GM12878 (cell line): Measurements from ENCODE around the gene ZNF512. TPM values are rescaled to one million over a fixed set of nuclear protein-coding genes. Genes with fewer than 3 reads are reported as not detected.

Source experiments
- CHD4 ChIP-seq: fragments of 200-600 bp; sonication (generic); IDR thresholded peaks from 2 replicates; pipeline ENCODE4 v1.6.1; 2016; ENCODE audit warnings: mild to moderate bottlenecking
- CREB1 ChIP-seq: IDR thresholded peaks from 2 replicates; pipeline ENCODE4 v1.6.1; 2012; ENCODE audit warnings: low read depth, mild to moderate bottlenecking, inconsistent platforms
- CREM ChIP-seq: IDR thresholded peaks from 2 replicates; pipeline ENCODE4 v1.6.1; 2014; ENCODE audit warnings: antibody characterized with exemption, low read depth
- EP300 ChIP-seq, 2 experiments: fragments of 150-350 bp in 1 of 2; IDR thresholded peaks; 2 replicates each; pipeline ENCODE4 v1.6.1; 2011 to 2012; ENCODE audit warnings: low read depth in 2 of 2, low read length in 2 of 2, borderline replicate concordance in 1 of 2, improper control_type of control experiment in 1 of 2, inconsistent platforms in 1 of 2; ENCODE audit not compliant: control insufficient read depth in 1 of 2
- FOXK2 ChIP-seq: fragments of 450-650 bp; IDR thresholded peaks from 2 replicates; pipeline ENCODE4 v1.6.1; 2017; ENCODE audit warnings: mild to moderate bottlenecking, moderate library complexity
- FOXM1 ChIP-seq: IDR thresholded peaks from 2 replicates; pipeline ENCODE4 v1.6.1; 2012; ENCODE audit warnings: low read depth, mild to moderate bottlenecking, inconsistent platforms, low read length, moderate library complexity
- IKZF2 ChIP-seq, 2 experiments: fragments of 450-650 bp; IDR thresholded peaks; 2 replicates each; pipeline ENCODE4 v1.6.1; 2017; ENCODE audit warnings: mild to moderate bottlenecking in 2 of 2, moderate library complexity in 2 of 2
- JUND ChIP-seq: IDR thresholded peaks from 2 replicates; pipeline ENCODE4 v1.6.1; 2012; ENCODE audit warnings: low read depth, mild to moderate bottlenecking, low read length, improper control_type of control experiment, moderate library complexity
- MEF2A ChIP-seq: IDR thresholded peaks from 2 replicates; pipeline ENCODE4 v1.6.1; 2011; ENCODE audit warnings: low read depth, mild to moderate bottlenecking, low read length, moderate library complexity; ENCODE audit not compliant: insufficient read depth
- MYB ChIP-seq: fragments of 150-350 bp; IDR thresholded peaks from 2 replicates; pipeline ENCODE4 v1.6.1; 2014; ENCODE audit warnings: mild to moderate bottlenecking, low read depth, low read length, borderline replicate concordance
- SREBF1 ChIP-seq: IDR thresholded peaks from 2 replicates; pipeline ENCODE4 v1.6.1; 2012; ENCODE audit warnings: mild to moderate bottlenecking, low read length
- SUPT20H ChIP-seq: IDR thresholded peaks from 2 replicates; pipeline ENCODE4 v1.6.1; 2011; ENCODE audit warnings: low read depth, mild to moderate bottlenecking, low read length, moderate library complexity, borderline replicate concordance; ENCODE audit not compliant: control insufficient read depth
- ZNF207 ChIP-seq: fragments of 450-650 bp; IDR thresholded peaks from 2 replicates; pipeline ENCODE4 v1.6.1; 2014; ENCODE audit warnings: antibody characterized with exemption, mild to moderate bottlenecking, borderline replicate concordance
- polyA plus RNA-seq, 11 experiments: library from polyadenylated mRNA; depleted of rRNA in 4 of 11; unstranded in 6 of 11; stranded (reverse) in 5 of 11; fragments of >200 nt; fragmentation: Nextera tagmentation in 4 of 11; fragmentation: Illumina TruSeq in 1 of 11; extraction: Ambion mirVana in 4 of 11; extraction: Trizol in 1 of 11; gene quantifications; 1 replicate in 1 of 11; 2 replicates in 10 of 11; pipeline versions ENCODE4 v1.2.1 to v1.2.3, GENCODE V29; 2011 to 2016; ENCODE audit warnings: inconsistent platforms in 2 of 11, missing spikeins in 2 of 11, low read depth in 1 of 11
- total RNA-seq, 4 experiments: library from RNA; depleted of rRNA in 3 of 4; stranded (reverse); fragments of >200 nt in 3 of 4; fragmentation: Illumina TruSeq in 1 of 4; extraction: Trizol in 1 of 4; gene quantifications; 2 replicates each; pipeline versions ENCODE4 v1.2.1 to v1.2.3, GENCODE V29; 2013 to 2021
- TF ChIP-seq, protein P1 (sequence below): fragments of 450-650 bp; IDR thresholded peaks from 2 replicates; pipeline ENCODE4 v1.6.1; 2017; ENCODE audit warnings: borderline replicate concordance
- TF ChIP-seq, protein P2 (sequence below): fragments of 450-650 bp; IDR thresholded peaks from 2 replicates; pipeline ENCODE4 v1.6.1; 2017; ENCODE audit warnings: antibody characterized with exemption, mild to moderate bottlenecking, moderate library complexity
- TF ChIP-seq, protein P3 (sequence below): fragments of 450-650 bp; formaldehyde crosslinking; IDR thresholded peaks from 2 replicates; pipeline ENCODE4 v1.4.0; 2020; ENCODE audit warnings: mild to moderate bottlenecking, moderate library complexity
- TF ChIP-seq, protein P4 (sequence below): IDR thresholded peaks from 2 replicates; pipeline ENCODE4 v1.6.1; 2012; ENCODE audit warnings: mild to moderate bottlenecking, low read depth, low read length

Gene ZNF512
- total and polyA plus RNA-seq, 10 of the 15 experiments (the other 5 are each of a cell fraction or from before 2014, with no cell fraction given), result 14.1 to 61.9 (median 31.2) TPM

DNA sequence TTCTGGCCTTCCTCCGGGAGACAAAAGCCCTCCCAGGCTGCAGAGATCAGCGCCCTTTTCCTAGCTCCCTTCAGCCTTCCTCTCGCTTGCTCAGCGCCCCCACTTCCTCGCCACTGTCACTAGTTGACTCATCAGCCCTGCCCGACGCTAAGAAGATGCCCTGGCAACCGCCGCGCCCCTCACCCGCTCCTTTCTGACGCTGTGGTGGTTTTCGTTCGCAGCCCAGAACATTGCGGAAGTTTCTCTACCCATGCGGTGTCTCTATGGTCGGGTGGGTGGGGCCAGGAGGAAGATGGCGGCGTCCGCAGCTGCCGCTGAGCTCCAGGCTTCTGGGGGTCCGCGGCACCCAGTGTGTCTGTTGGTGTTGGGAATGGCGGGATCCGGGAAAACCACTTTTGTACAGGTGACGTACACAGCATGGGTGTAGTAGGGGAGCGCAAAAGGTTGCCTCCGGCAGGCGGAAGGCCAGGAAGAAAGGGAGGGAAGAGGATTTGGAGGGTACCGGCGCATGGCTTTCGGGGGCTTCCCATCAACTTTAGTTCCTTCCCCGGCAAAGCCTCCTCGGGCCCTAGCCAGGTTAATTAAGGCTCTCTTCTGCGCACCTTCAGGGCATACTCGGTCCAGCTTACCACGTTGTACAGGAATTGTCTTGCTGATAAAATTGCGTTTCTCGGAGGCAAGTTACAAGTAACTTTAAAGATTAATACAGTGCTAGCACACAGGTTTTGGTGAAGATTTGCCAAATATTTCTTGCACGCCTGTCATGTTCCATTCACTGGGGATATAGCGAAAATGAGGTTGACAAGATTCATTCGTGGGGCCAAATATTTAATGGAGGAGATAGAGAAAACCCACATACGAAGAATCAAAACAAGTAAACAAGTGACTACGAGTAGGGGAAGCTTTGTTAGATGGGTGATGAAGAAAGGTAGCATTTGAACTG lies 46.2 kb downstream of the ZNF512 start, which contains the start of the genes CCDC121 and GPN1 (continued):
- TF ChIP-seq, protein P1, sequence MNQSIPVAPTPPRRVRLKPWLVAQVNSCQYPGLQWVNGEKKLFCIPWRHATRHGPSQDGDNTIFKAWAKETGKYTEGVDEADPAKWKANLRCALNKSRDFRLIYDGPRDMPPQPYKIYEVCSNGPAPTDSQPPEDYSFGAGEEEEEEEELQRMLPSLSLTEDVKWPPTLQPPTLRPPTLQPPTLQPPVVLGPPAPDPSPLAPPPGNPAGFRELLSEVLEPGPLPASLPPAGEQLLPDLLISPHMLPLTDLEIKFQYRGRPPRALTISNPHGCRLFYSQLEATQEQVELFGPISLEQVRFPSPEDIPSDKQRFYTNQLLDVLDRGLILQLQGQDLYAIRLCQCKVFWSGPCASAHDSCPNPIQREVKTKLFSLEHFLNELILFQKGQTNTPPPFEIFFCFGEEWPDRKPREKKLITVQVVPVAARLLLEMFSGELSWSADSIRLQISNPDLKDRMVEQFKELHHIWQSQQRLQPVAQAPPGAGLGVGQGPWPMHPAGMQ, result no peak
- no peak for TF ChIP-seq CHD4
- TF ChIP-seq FOXM1, result no peak
- TF ChIP-seq IKZF2 (IDR thresholded peaks at IDR 0.05), result peak; percentile 52 to 53; a peak in 3 of 4 replicates
- TF ChIP-seq FOXK2, result peak; percentile 33; the same call in 1 of the 2 replicates
- no peak for TF ChIP-seq SREBF1
- TF ChIP-seq EP300 (IDR thresholded peaks at IDR 0.05; ENCODE audit: borderline replicate concordance in 1 of 2, control insufficient read depth in 1 of 2, low read depth in 2 of 2, low read length in 2 of 2), result peak in 1 of 2 experiments; percentile 70; a peak in 1 of 4 replicates
- peak; percentile 91 for TF ChIP-seq CREM
- TF ChIP-seq MEF2A, result 0 out of 2 replicates have a peak, but pooled peaks have one; percentile 48
- TF ChIP-seq ZNF207, result no peak; the same call in 1 of the 2 replicates
- TF ChIP-seq, protein P2, sequence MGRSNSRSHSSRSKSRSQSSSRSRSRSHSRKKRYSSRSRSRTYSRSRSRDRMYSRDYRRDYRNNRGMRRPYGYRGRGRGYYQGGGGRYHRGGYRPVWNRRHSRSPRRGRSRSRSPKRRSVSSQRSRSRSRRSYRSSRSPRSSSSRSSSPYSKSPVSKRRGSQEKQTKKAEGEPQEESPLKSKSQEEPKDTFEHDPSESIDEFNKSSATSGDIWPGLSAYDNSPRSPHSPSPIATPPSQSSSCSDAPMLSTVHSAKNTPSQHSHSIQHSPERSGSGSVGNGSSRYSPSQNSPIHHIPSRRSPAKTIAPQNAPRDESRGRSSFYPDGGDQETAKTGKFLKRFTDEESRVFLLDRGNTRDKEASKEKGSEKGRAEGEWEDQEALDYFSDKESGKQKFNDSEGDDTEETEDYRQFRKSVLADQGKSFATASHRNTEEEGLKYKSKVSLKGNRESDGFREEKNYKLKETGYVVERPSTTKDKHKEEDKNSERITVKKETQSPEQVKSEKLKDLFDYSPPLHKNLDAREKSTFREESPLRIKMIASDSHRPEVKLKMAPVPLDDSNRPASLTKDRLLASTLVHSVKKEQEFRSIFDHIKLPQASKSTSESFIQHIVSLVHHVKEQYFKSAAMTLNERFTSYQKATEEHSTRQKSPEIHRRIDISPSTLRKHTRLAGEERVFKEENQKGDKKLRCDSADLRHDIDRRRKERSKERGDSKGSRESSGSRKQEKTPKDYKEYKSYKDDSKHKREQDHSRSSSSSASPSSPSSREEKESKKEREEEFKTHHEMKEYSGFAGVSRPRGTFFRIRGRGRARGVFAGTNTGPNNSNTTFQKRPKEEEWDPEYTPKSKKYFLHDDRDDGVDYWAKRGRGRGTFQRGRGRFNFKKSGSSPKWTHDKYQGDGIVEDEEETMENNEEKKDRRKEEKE, result no peak
- TF ChIP-seq, protein P3, sequence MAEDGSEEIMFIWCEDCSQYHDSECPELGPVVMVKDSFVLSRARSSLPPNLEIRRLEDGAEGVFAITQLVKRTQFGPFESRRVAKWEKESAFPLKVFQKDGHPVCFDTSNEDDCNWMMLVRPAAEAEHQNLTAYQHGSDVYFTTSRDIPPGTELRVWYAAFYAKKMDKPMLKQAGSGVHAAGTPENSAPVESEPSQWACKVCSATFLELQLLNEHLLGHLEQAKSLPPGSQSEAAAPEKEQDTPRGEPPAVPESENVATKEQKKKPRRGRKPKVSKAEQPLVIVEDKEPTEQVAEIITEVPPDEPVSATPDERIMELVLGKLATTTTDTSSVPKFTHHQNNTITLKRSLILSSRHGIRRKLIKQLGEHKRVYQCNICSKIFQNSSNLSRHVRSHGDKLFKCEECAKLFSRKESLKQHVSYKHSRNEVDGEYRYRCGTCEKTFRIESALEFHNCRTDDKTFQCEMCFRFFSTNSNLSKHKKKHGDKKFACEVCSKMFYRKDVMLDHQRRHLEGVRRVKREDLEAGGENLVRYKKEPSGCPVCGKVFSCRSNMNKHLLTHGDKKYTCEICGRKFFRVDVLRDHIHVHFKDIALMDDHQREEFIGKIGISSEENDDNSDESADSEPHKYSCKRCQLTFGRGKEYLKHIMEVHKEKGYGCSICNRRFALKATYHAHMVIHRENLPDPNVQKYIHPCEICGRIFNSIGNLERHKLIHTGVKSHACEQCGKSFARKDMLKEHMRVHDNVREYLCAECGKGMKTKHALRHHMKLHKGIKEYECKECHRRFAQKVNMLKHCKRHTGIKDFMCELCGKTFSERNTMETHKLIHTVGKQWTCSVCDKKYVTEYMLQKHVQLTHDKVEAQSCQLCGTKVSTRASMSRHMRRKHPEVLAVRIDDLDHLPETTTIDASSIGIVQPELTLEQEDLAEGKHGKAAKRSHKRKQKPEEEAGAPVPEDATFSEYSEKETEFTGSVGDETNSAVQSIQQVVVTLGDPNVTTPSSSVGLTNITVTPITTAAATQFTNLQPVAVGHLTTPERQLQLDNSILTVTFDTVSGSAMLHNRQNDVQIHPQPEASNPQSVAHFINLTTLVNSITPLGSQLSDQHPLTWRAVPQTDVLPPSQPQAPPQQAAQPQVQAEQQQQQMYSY (CRISPR knock-in tag), result no peak
- TF ChIP-seq CREB1, result peak; percentile 91
- TF ChIP-seq MYB, result no peak
- TF ChIP-seq SUPT20H, result no peak
- TF ChIP-seq, protein P4, sequence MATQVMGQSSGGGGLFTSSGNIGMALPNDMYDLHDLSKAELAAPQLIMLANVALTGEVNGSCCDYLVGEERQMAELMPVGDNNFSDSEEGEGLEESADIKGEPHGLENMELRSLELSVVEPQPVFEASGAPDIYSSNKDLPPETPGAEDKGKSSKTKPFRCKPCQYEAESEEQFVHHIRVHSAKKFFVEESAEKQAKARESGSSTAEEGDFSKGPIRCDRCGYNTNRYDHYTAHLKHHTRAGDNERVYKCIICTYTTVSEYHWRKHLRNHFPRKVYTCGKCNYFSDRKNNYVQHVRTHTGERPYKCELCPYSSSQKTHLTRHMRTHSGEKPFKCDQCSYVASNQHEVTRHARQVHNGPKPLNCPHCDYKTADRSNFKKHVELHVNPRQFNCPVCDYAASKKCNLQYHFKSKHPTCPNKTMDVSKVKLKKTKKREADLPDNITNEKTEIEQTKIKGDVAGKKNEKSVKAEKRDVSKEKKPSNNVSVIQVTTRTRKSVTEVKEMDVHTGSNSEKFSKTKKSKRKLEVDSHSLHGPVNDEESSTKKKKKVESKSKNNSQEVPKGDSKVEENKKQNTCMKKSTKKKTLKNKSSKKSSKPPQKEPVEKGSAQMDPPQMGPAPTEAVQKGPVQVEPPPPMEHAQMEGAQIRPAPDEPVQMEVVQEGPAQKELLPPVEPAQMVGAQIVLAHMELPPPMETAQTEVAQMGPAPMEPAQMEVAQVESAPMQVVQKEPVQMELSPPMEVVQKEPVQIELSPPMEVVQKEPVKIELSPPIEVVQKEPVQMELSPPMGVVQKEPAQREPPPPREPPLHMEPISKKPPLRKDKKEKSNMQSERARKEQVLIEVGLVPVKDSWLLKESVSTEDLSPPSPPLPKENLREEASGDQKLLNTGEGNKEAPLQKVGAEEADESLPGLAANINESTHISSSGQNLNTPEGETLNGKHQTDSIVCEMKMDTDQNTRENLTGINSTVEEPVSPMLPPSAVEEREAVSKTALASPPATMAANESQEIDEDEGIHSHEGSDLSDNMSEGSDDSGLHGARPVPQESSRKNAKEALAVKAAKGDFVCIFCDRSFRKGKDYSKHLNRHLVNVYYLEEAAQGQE, result no peak
- TF ChIP-seq JUND, result peak; percentile 91
